ENCODE results near the gene CAPS2.

Gene CAPS2

GRCh38 chr12:75305412-75306332 is 24.5 kb downstream of the CAPS2 start:
- no peak for DNase-seq (ENCODE audit: low spot score)

GRCh38 chr12:75302781-75303180 is 27.3 kb downstream of the CAPS2 start:
- DNase-seq (ENCODE audit: low spot score) = no peak

- no peak for DNase-seq (ENCODE audit: low spot score)
These were observed 27.9 kb downstream of the CAPS2 start for GRCh38 chr12:75302225-75302624.

GRCh38 chr12:75294797-75295196 is 35.3 kb downstream of the CAPS2 start:
- DNase-seq (ENCODE audit: low spot score) = no peak

- no peak for DNase-seq (ENCODE audit: low spot score)
These were observed 35.8 kb downstream of the CAPS2 start for GRCh38 chr12:75294336-75294735.

GRCh38 chr12:75291014-75291413 is 39.1 kb downstream of the CAPS2 start:
- no peak for DNase-seq (ENCODE audit: low spot score)

GRCh38 chr12:75289753-75290152 is 40.4 kb downstream of the CAPS2 start:
- DNase-seq (ENCODE audit: low spot score) = no peak

GRCh38 chr12:75288860-75289259 is 41.3 kb downstream of the CAPS2 start:
- DNase-seq (ENCODE audit: low spot score) = no peak

- DNase-seq (ENCODE audit: low spot score) = no peak
These were observed 54.4 kb downstream of the CAPS2 start for GRCh38 chr12:75275702-75276101.

GRCh38 chr12:75271576-75271975 is 58.5 kb downstream of the CAPS2 start:
- DNase-seq (ENCODE audit: low spot score) = no peak

- no peak for DNase-seq (ENCODE audit: low spot score)
These were observed 60.0 kb downstream of the CAPS2 start for GRCh38 chr12:75270157-75270556.

GRCh38 chr12:75269209-75269608 is 60.9 kb downstream of the CAPS2 start:
- DNase-seq (ENCODE audit: low spot score) = no peak

- DNase-seq (ENCODE audit: low spot score) = no peak
These were observed 69.8 kb downstream of the CAPS2 start for GRCh38 chr12:75260316-75260715.

GRCh38 chr12:75259143-75259542 is 71.0 kb downstream of the CAPS2 start:
- no peak for DNase-seq (ENCODE audit: low spot score)

- DNase-seq (ENCODE audit: low spot score) = no peak
These were observed 72.6 kb downstream of the CAPS2 start for GRCh38 chr12:75257510-75257909.

GRCh38 chr12:75245108-75245507 is 85.0 kb downstream of the CAPS2 start:
- DNase-seq (ENCODE audit: low spot score) = no peak

- DNase-seq (ENCODE audit: low spot score) = no peak
These were observed 90.1 kb downstream of the CAPS2 start for GRCh38 chr12:75239987-75240386.

- no peak for DNase-seq (ENCODE audit: low spot score)
These were observed 93.9 kb downstream of the CAPS2 start for GRCh38 chr12:75236206-75236605.

GRCh38 chr12:75227132-75227531 is 103.0 kb downstream of the CAPS2 start:
- DNase-seq (ENCODE audit: low spot score) = no peak

Measured in kidney tubule cell (primary cell).